IMR-90 (cell line): ENCODE data around the gene RENBP. TPM values are rescaled to one million over a fixed set of nuclear protein-coding genes. Genes with fewer than 3 reads are reported as not detected.
A peak's percentile ranks its signal among the peaks of the same experiment; 100 is the strongest.

Experiments
- ATAC-seq: fragments of 200-7000 bp; cut with Tn5 transposase; 2 replicates; pipeline ENCODE4 v1.9.1; 2020; ENCODE audit warnings: low read depth, mild to moderate bottlenecking, moderate library complexity
- BruUV-seq: library from RNA; stranded (reverse); fragments of 400-500 nt; replicated peaks from 2 replicates; lab custom pipeline; 2021; lab: Mats Ljungman, UMichigan
- CTCF ChIA-PET: fragments of 300-600 bp; formaldehyde crosslinking; extraction: SDS; loops from one replicate; lab custom pipeline; 2021; ENCODE audit warnings: antibody characterized with exemption; lab: Yijun Ruan, JAX
- POLR2A ChIA-PET: fragments of 300-600 bp; sonication (Branson Sonifier 250); formaldehyde crosslinking; loops from one replicate; lab custom pipeline; 2022; ENCODE audit warnings: antibody characterized with exemption; ENCODE audit not compliant: unreplicated experiment; lab: Charles Lee
- DNase-seq: peaks from one replicate; pipeline ENCODE4 v3.0.0; 2013
- H2AFZ ChIP-seq: replicated peaks from 2 replicates; pipeline ENCODE3; 2013; ENCODE audit warnings: low read length, mild to moderate bottlenecking; ENCODE audit not compliant: poor library complexity
- H2AK5ac ChIP-seq: 2 replicates; pipeline ENCODE4 v1.6.1; 2013; ENCODE audit warnings: low read depth, low read length, inconsistent platforms
- H2AK9ac ChIP-seq: replicated peaks from 2 replicates; pipeline ENCODE3; 2013; ENCODE audit warnings: mild to moderate bottlenecking, low read depth, low read length, moderate library complexity; ENCODE audit not compliant: poor library complexity
- H2BK120ac ChIP-seq: 2 replicates; pipeline ENCODE4 v1.6.1; 2013; ENCODE audit warnings: low read depth, low read length, inconsistent platforms
- H2BK15ac ChIP-seq: 3 replicates; pipeline ENCODE4 v1.6.1; 2013; ENCODE audit warnings: low read depth, low read length, inconsistent platforms
- H2BK20ac ChIP-seq: 2 replicates; pipeline ENCODE4 v1.6.1; 2013; ENCODE audit warnings: low read depth, mild to moderate bottlenecking, inconsistent platforms, low read length, moderate library complexity
- H2BK5ac ChIP-seq: 2 replicates; pipeline ENCODE4 v1.6.1; 2013; ENCODE audit warnings: mild to moderate bottlenecking, low read depth, low read length, inconsistent platforms; ENCODE audit not compliant: poor library complexity, severe bottlenecking
- H3K14ac ChIP-seq: replicated peaks from 2 replicates; pipeline ENCODE4 v1.6.1; 2013; ENCODE audit warnings: low read depth, low read length, inconsistent platforms
- H3K18ac ChIP-seq: 2 replicates; pipeline ENCODE4 v1.6.1; 2013; ENCODE audit warnings: low read depth, low read length, control low read depth
- H3K23ac ChIP-seq: 2 replicates; pipeline ENCODE4 v1.6.1; 2013; ENCODE audit warnings: low read depth, low read length, inconsistent platforms
- H3K27ac ChIP-seq: 2 replicates; pipeline ENCODE4 v1.5.1; 2013; ENCODE audit warnings: mild to moderate bottlenecking, control low read depth, low read length; ENCODE audit not compliant: insufficient read depth
- H3K27me3 ChIP-seq: 2 replicates; pipeline ENCODE4 v1.6.1; 2013; ENCODE audit warnings: low read length; ENCODE audit not compliant: control insufficient read depth, insufficient read depth
- H3K36me3 ChIP-seq: 2 replicates; pipeline ENCODE4 v1.6.1; 2013; ENCODE audit warnings: low read length, mixed read lengths; ENCODE audit not compliant: control insufficient read depth, insufficient read depth
- H3K4ac ChIP-seq: 2 replicates; pipeline ENCODE4 v1.6.1; 2013; ENCODE audit warnings: low read depth, low read length, inconsistent platforms
- H3K4me1 ChIP-seq: 2 replicates; pipeline ENCODE4 v1.6.1; 2013; ENCODE audit warnings: low read length, mixed read lengths; ENCODE audit not compliant: control insufficient read depth, insufficient read depth
- H3K4me2 ChIP-seq: 2 replicates; pipeline ENCODE4 v1.6.1; 2013; ENCODE audit warnings: low read depth, mild to moderate bottlenecking, control low read depth, low read length, moderate library complexity
- H3K4me3 ChIP-seq: 2 replicates; pipeline ENCODE4 v1.5.1; 2013; ENCODE audit warnings: low read depth, mild to moderate bottlenecking, control low read depth, low read length, moderate library complexity; ENCODE audit not compliant: insufficient read depth
- H3K56ac ChIP-seq: 2 replicates; pipeline ENCODE4 v1.6.1; 2013; ENCODE audit warnings: low read length, inconsistent platforms; ENCODE audit not compliant: insufficient read depth; ENCODE audit errors: extremely low read depth
- H3K79me1 ChIP-seq, 2 experiments: 2 replicates each; pipeline ENCODE4 v1.6.1; 2013; ENCODE audit warnings: low read length in 2 of 2, inconsistent platforms in 1 of 2, low read depth in 1 of 2
- H3K9ac ChIP-seq: 2 replicates; pipeline ENCODE4 v1.6.1; 2013; ENCODE audit warnings: low read depth, low read length, control low read depth
- H3K9me1 ChIP-seq: 2 replicates; pipeline ENCODE4 v1.6.1; 2013; ENCODE audit warnings: low read length, inconsistent platforms; ENCODE audit not compliant: insufficient read depth
- H3K9me3 ChIP-seq: 2 replicates; pipeline ENCODE4 v1.6.1; 2013; ENCODE audit warnings: low read length; ENCODE audit not compliant: control insufficient read depth, insufficient read depth
- H4K20me1 ChIP-seq: 2 replicates; pipeline ENCODE4 v1.6.1; 2013; ENCODE audit warnings: low read length, inconsistent platforms; ENCODE audit not compliant: insufficient read depth
- H4K5ac ChIP-seq: 2 replicates; pipeline ENCODE4 v1.6.1; 2013; ENCODE audit warnings: mild to moderate bottlenecking, low read depth, low read length, control low read depth
- H4K8ac ChIP-seq, 2 experiments: 2 replicates each; pipeline ENCODE4 v1.6.1; 2013; ENCODE audit warnings: low read depth in 2 of 2, low read length in 2 of 2, control low read depth in 1 of 2, inconsistent platforms in 1 of 2
- H4K91ac ChIP-seq: 2 replicates; pipeline ENCODE4 v1.6.1; 2013; ENCODE audit warnings: low read depth, low read length, inconsistent platforms; ENCODE audit not compliant: insufficient read depth
- BHLHE40 ChIP-seq: fragments of 150-350 bp; IDR thresholded peaks from 2 replicates; pipeline ENCODE4 v1.6.1; 2016; ENCODE audit warnings: mild to moderate bottlenecking, low read depth, low read length
- CEBPB ChIP-seq: IDR thresholded peaks from 2 replicates; pipeline ENCODE4 v1.6.1; 2012; ENCODE audit warnings: low read depth, low read length, improper control_type of control experiment
- MAFK ChIP-seq: IDR thresholded peaks from 2 replicates; pipeline ENCODE4 v1.6.1; 2012; ENCODE audit warnings: low read depth, low read length, improper control_type of control experiment
- WGBS, 2 experiments: methylation state at CpG; one replicate each; pipeline versions ENCODE4 v1.1.5 to v1.1.7; 2013; ENCODE audit warnings: missing lambda C conversion rate in 2 of 2; ENCODE audit not compliant: insufficient read length in 1 of 2; ENCODE audit errors: extremely low coverage in 2 of 2; 5-methylcytosine and 5-hydroxymethylcytosine counted together
- dilution Hi-C: fragments of 300-500 bp; cut with HindIII; formaldehyde crosslinking; loops from one replicate; pipeline ENCODE4 v1.14.3; 2018; ENCODE audit warnings: low sequenced_read_pairs; ENCODE audit not compliant: unreplicated experiment
- in situ Hi-C: fragments of 300-500 bp; cut with MboI; formaldehyde crosslinking; loops from 3 replicates; pipeline ENCODE4 v1.14.3; 2019; ENCODE audit warnings: low sequenced_read_pairs, inconsistent platforms, mixed read lengths
- intact Hi-C: fragments of 100-400 bp; cut with micrococcal nuclease; formaldehyde crosslinking; loops from 2 replicates; pipeline ENCODE4 v1.10.0; 2022
- polyA plus RNA-seq, 3 experiments: library from polyadenylated mRNA; depleted of rRNA; stranded (reverse); fragments of >200 nt; gene quantifications; 2 replicates each; pipeline ENCODE4 v1.2.3, GENCODE V29; 2012; ENCODE audit warnings: low replicate concordance in 1 of 3
- total RNA-seq: library from RNA; depleted of rRNA; stranded (reverse); fragments of >200 nt; gene quantifications from 2 replicates; pipeline ENCODE4 v1.2.3, GENCODE V29; 2012
- TF ChIP-seq, protein P1 (sequence below): fragments of 150-350 bp; IDR thresholded peaks from 2 replicates; pipeline ENCODE4 v1.6.1; 2017; ENCODE audit warnings: mild to moderate bottlenecking, antibody characterized with exemption, low read length, low read depth

Gene RENBP
- total and polyA plus RNA-seq, 2 of the 4 experiments (the other 2 are of a cell fraction): 0.15 to 0.18 TPM

DNA sequence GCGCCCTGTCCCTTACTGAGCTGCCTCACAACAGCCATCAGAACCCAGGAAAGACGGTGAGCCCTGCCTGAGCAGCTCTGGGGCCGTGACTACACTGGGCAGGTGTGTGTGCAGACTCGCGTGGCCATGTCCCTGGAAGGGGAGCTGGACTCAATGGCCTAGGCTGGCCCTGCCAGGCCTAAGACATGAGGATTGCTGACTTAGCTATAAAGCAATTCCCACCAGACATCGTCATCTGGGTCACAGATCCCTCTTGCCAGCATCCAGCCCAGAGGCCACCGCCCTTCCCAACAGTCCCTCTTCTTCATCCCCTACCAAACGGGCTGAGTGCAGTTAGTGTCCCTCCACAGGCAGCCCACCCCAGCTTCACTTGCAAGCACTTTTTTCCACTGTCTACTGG lies 13.3 kb downstream of the RENBP start:
- H4K20me1 ChIP-seq: peaks cover 20% of the 10 kb centered on the region
- H2BK20ac ChIP-seq: no peak overlapping the region
- H3K36me3 ChIP-seq: peaks cover 23% of the 10 kb centered on the region
- H3K4me2 ChIP-seq: no peak overlapping the region
- no peak overlapping the region for H3K23ac ChIP-seq
- no peak overlapping the region for H3K18ac ChIP-seq
- ChIA-PET POLR2A (no interaction called here), CTCF (no interaction called here)
- no peak overlapping the region for H4K8ac ChIP-seq
- ATAC-seq (no peak), DNase-seq (no peak)
- 60% methylated on average over 4 of the region's 8 CpGs; no CpG with 5 or more reads in 1 of the 2 experiments for WGBS, 2 experiments
- no peak overlapping the region for H2AK5ac ChIP-seq
- H2BK5ac ChIP-seq: no peak overlapping the region
- no peak overlapping the region for H3K9ac ChIP-seq
- H4K91ac ChIP-seq: no peak overlapping the region
- H3K9me3 ChIP-seq: no peaks in the 10 kb centered on the region
- in situ Hi-C loops: no loop called here
- BruUV-seq: no TSS peak
- intact Hi-C loops: no loop called here
- H3K27me3 ChIP-seq: no peaks in the 10 kb centered on the region
- H2AFZ ChIP-seq: peak overlapping the region; percentile 39
- H3K79me1 ChIP-seq: peaks cover 4 to 16% of the 10 kb centered on the region in 2 experiments; a peak in 2 of 4 replicates
- H2BK120ac ChIP-seq: no peak overlapping the region
- no peak overlapping the region for H3K4ac ChIP-seq
- no peak overlapping the region for H3K56ac ChIP-seq
- no peak overlapping the region for H2AK9ac ChIP-seq
- no peak overlapping the region for H4K5ac ChIP-seq
- H2BK15ac ChIP-seq: no peak overlapping the region
- no peak overlapping the region for H3K4me3 ChIP-seq
- TF ChIP-seq CEBPB (no peak), MAFK (peak; percentile 68), BHLHE40 (no peak)
- TF ChIP-seq, protein P1, sequence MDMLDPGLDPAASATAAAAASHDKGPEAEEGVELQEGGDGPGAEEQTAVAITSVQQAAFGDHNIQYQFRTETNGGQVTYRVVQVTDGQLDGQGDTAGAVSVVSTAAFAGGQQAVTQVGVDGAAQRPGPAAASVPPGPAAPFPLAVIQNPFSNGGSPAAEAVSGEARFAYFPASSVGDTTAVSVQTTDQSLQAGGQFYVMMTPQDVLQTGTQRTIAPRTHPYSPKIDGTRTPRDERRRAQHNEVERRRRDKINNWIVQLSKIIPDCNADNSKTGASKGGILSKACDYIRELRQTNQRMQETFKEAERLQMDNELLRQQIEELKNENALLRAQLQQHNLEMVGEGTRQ: no peak
- dilution Hi-C loops: no loop called here
- H3K4me1 ChIP-seq: peaks cover 4% of the 10 kb centered on the region
- no peak overlapping the region for H3K27ac ChIP-seq
- no peak overlapping the region for H3K14ac ChIP-seq
- H3K9me1 ChIP-seq: no peaks in the 10 kb centered on the region; the same call in 1 of the 2 replicates
